Fibroblast of peridontal ligament (primary cell): ENCODE data around the gene CMTM7.
A peak's percentile ranks its signal among the peaks of the same experiment; 100 is the strongest.

Source experiments
- DNase-seq: peaks from one replicate; pipeline ENCODE4 v3.0.0-alpha.2; 2010; ENCODE audit errors: extremely low read depth

The CMTM7 gene

GRCh38 chr3:32492684-32493436 lies 101.2 kb downstream of the CMTM7 start:
- no peak for DNase-seq

DNA sequence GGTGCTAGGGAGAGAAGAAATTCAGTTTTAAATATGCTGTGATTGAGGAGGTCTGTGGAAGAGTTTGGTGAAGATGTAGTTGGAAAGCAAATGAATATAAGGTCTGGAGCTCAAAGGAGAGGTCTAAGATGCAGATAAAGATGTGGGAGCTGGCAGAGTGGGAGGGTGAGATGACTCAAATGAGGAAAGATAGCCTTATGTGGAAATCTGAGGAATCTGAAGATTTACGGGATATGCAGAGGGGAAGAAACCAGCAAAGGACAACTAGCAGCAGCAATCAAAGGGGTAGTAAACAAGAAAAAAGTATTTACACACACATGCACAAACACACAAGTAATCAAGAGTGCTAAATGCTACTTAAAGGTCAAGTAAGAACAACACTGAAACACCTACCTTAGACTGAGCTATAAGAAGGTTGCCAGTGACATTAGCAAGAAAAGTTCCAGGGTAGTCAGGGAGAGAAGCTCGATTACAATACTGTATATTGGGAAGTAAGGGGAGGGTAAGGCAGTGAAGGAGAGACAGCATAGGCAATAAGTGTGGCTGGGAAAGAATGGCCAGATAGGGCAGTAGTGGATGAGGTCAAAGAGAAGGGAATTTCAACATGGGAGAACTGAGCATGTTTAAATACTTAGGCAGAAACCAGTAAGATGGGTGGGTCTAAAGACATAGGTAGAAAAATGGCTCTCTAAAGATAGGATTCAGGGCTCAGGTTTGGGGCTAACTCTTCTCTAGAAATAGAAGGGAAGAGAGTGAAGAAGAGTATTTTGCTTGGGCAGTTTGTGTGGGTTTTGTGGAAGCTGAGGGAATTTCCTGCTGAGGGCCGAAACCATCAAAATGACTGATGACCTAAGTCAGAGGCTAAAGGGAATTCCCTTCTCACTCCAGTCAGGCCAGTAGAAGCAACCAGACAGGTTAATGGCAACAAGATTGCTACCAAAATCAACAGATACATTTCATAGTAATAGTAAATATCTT lies 102.1 kb downstream of the CMTM7 start:
- DNase-seq = peak; percentile 25

- no peak for DNase-seq
Observed at GRCh38 chr3:32495085-32495484, 103.4 kb downstream of the CMTM7 start.

- no peak for DNase-seq
Observed at GRCh38 chr3:32495609-32496008, 104.0 kb downstream of the CMTM7 start.

DNA sequence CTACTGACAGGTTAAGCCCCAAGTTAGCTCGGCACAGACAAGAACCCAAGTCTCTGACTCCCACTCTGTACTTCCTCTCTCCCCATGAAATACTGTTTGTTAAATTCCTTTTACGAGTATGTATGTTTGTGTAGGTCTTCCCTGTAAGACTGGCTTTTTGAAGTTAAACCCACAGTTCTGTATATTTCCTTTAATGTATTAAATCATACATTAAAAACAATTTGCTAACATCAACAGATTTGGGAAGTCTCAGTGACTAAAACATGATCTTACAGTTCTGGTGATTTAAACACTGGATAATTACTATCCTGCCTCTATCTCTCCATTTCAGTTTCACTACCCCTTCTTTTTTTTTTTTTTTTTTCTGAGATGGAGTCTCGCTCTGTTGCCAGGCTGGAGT lies 106.6 kb downstream of the CMTM7 start:
- DNase-seq = no peak

GRCh38 chr3:32498992-32499391 lies 107.3 kb downstream of the CMTM7 start:
- DNase-seq = no peak

GRCh38 chr3:32499585-32499984 lies 107.9 kb downstream of the CMTM7 start:
- DNase-seq = no peak

GRCh38 chr3:32500231-32500630 lies 108.6 kb downstream of the CMTM7 start:
- no peak for DNase-seq

DNA sequence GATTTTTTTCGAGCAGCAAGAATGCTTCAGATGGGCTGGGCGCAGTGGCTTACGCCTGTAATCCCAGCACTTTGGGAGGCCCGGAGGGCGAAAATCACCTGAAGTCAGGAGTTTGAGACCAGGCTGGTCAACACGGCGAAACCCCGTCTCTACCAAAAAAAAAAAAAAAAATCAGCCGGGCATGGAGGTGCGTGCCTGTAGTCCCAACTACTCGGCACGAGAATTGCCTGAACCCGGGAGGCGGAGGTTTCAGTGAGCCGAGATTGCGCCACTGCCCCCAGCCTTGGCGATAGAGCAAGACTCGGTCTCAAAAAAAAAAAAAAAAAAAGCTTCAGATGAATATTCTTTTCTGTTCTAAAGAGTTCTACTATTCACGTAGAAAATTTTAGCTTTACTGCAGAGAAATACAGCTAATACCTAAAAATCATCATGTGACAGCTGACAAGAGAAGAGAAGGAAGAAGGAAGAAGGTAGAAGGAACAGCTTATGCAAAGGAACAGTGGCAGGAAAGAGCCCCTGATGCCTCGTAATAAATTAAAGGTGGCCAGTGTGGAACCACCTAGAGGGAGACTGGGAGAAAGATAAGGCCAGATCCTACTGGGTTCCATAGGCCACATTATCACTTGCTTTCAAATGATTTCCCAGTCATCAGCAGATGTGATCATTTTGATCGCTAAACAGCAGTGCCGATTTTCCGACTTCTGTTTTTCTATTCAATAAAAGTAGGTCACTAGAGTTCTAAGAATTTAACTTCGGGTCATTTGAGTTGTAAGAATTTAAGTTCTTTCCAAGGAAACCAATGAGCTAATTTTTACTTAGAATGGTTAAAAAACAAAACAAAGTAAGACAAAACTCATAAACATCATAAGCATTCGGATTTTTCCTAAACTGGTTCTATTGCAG lies 109.5 kb downstream of the CMTM7 start:
- no peak for DNase-seq

DNA sequence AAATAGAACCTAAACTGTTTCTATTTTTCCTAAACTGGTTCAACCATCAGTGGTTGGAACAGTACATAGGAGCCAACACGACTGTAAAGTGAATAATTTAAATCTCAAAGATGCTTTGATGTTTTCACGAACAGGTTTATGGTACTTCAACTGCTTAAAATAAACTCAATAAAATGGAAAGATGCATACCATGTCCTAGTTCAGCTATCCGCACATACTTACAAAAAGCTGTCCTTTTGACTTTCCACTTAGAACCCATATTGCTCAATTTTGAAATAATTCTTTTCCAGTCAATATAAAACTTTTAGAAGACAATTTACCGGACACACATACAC lies 110.1 kb downstream of the CMTM7 start:
- no peak for DNase-seq

GRCh38 chr3:32502118-32502945 lies 110.7 kb downstream of the CMTM7 start, which contains the start of gene CMTM6:
TSS of gene CMTM6 (minus strand) at chr3:32502852. CDS start at chr3:32502745, 107 bp downstream.
- peak; percentile 76 for DNase-seq

DNA sequence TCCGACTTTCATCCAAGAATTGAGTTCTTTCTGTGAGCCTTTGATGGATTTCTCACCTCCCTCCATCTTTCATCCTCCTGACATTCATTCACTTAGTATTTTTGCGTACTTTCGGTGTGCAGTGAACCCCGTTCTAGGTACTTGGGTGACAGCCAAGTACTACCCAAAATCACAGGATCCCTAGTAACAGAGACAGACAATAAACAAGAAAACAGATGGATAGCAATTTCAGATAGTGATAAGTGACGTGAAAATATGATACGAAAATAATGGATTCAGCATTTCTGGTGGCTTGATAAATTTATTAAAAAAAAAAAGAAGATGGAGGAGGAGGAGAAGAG lies 111.3 kb downstream of the CMTM7 start:
- DNase-seq = no peak
